Body of pancreas (tissue), 4 donors: ENCODE measurements around the gene SYNPR.

Experiments used
- CTCF ChIP-seq, 7 experiments: fragments of 450-650 bp in 4 of 7; fragments of 200-600 bp in 3 of 7; sonication (generic) in 3 of 7; IDR thresholded peaks; one replicate each; pipeline ENCODE4 v1.5.1; 2016 to 2019; ENCODE audit warnings: antibody characterized with exemption in 7 of 7
- POLR2A ChIP-seq, 3 donors: fragments of 450-650 bp; IDR thresholded peaks; one replicate each; pipeline ENCODE4 v1.6.1; 2016; ENCODE audit warnings: antibody characterized with exemption in 3 of 3, mild to moderate bottlenecking in 2 of 3

GRCh38 chr3:63538919-63539318, 260.8 kb downstream of the SYNPR start:
- no peak for TF ChIP-seq CTCF (IDR thresholded peaks at IDR 0.05)
- TF ChIP-seq POLR2A (IDR thresholded peaks at IDR 0.05) = no peak
